HEK293T (cell line): ENCODE measurements around the gene NSD1.

Source experiments
- FOXM1 ChIP-seq: fragments of 450-650 bp; IDR thresholded peaks from 2 replicates; pipeline ENCODE4 v1.6.1; 2017; ENCODE audit warnings: mild to moderate bottlenecking, borderline replicate concordance
- HDGF ChIP-seq: fragments of 450-650 bp; IDR thresholded peaks from 2 replicates; pipeline ENCODE4 v1.6.1; 2017; ENCODE audit warnings: antibody characterized with exemption, borderline replicate concordance
- NFRKB ChIP-seq: fragments of 450-650 bp; IDR thresholded peaks from 2 replicates; pipeline ENCODE4 v1.6.1; 2016; ENCODE audit warnings: mild to moderate bottlenecking, moderate library complexity
- SP1 ChIP-seq: fragments of 450-650 bp; IDR thresholded peaks from 2 replicates; pipeline ENCODE4 v1.6.1; 2017
- SUZ12 ChIP-seq: fragments of 450-650 bp; IDR thresholded peaks from 2 replicates; pipeline ENCODE4 v1.6.1; 2016; ENCODE audit warnings: mild to moderate bottlenecking

- TF ChIP-seq HDGF (no peak), SUZ12 (no peak), FOXM1 (no peak), SP1 (no peak), NFRKB (no peak)
Measured at GRCh38 chr5:177330991-177331842, 197.6 kb downstream of the NSD1 start.
